Neural progenitor cell (in vitro differentiated cells): ENCODE measurements around the gene CACNA2D4.

Source experiments
- EZH2 ChIP-seq: fragments of 200-600 bp; sonication (generic); IDR thresholded peaks from 2 replicates; pipeline ENCODE4 v1.6.1; 2017; ENCODE audit warnings: antibody characterized with exemption, mild to moderate bottlenecking, moderate library complexity
- EZH2phosphoT487 ChIP-seq: fragments of 200-600 bp; sonication (generic); IDR thresholded peaks from 2 replicates; pipeline ENCODE4 v1.6.1; 2017; ENCODE audit warnings: antibody characterized with exemption
- TF ChIP-seq, protein P1 (sequence below): fragments of 200-600 bp; sonication (generic); IDR thresholded peaks from 2 replicates; pipeline ENCODE4 v1.5.1; 2017; ENCODE audit warnings: antibody characterized with exemption, mild to moderate bottlenecking

DNA sequence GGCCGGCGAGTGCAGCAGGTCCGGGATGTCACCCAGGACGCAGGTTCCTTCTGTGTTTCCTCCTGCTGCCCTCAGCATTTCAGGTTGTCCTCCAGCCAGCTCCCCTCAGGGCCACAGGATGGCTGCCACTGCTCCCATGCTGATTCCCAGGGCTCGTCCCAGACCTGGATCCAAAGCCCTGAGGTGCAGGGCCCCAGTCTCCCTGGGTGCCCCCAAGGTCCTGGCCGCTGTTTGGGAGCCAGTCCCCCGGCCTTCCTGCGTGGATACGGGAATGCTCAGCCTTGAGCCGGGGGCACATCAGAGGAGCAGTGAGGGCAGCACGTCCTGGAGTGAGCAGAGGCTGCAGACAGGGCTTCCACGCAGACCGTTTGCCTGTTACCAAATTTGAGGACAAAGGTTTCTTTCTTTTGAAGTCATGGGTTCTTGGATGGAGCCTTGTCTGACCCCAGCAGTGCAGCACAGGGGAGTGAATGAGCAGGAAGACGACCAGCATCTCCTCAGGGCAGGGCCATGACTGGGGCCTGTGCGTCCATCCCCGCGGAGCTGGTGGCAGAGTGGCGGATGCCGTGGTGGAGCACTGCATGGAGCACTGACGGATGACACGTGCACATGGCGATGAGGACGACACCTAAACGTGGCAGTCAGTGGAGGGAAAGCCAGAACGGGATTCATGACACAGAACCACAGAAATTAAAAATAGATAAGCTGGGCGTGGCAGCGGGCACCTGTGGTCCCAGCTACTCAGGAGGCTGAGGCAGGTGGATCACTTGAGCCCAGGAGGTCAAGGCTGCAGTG, 12.5 kb upstream of the CACNA2D4 start:
- TF ChIP-seq, protein P1, sequence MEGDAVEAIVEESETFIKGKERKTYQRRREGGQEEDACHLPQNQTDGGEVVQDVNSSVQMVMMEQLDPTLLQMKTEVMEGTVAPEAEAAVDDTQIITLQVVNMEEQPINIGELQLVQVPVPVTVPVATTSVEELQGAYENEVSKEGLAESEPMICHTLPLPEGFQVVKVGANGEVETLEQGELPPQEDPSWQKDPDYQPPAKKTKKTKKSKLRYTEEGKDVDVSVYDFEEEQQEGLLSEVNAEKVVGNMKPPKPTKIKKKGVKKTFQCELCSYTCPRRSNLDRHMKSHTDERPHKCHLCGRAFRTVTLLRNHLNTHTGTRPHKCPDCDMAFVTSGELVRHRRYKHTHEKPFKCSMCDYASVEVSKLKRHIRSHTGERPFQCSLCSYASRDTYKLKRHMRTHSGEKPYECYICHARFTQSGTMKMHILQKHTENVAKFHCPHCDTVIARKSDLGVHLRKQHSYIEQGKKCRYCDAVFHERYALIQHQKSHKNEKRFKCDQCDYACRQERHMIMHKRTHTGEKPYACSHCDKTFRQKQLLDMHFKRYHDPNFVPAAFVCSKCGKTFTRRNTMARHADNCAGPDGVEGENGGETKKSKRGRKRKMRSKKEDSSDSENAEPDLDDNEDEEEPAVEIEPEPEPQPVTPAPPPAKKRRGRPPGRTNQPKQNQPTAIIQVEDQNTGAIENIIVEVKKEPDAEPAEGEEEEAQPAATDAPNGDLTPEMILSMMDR: no peak
- no peak for TF ChIP-seq EZH2phosphoT487
- TF ChIP-seq EZH2: no peak
